8988T (cell line): Measurements from ENCODE around the gene TCF20.

Experiments used
- DNase-seq: peaks from one replicate; pipeline ENCODE4 v3.0.0; 2011

The TCF20 gene

DNA sequence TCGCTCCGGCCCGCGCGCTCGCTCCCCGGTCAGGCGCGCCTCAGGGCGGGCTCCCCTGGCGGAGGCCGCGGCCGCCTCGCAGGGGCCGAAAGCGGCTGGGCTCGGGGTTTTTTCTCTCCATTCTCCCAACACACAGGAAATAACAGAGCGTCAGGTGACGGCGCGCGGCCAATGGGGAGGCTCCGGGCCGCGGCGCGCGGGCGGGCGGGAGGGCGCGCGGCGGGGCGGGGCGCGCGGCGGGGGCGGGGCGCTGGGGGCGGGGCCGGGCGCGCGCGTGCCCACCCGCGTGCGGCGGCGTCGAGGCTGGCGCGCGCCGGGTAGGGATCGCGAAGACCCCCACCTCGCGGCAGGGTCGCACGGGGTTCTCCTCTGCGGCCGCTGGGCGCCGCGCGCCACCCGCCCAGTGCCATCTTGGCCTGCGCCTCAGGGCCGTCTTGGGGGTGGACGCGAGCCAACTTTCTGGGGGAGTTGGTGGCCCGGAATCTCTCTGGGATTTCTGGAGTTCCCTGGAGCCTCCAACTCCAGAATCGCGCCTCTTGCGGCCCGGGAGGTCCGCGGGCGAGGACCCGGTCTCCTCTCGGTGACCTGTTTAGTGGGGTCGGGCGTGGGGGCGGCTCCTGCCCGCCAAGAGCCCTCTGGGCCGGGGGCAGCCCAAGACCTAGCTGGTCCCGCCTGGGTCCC, at the start of gene TCF20:
Gene TCF20, minus strand, starts transcription at position 144 of the 681 bp plus-strand sequence. CDS start 55,348 bp downstream, outside the sequence.
- DNase-seq, result peak; percentile 94

DNA sequence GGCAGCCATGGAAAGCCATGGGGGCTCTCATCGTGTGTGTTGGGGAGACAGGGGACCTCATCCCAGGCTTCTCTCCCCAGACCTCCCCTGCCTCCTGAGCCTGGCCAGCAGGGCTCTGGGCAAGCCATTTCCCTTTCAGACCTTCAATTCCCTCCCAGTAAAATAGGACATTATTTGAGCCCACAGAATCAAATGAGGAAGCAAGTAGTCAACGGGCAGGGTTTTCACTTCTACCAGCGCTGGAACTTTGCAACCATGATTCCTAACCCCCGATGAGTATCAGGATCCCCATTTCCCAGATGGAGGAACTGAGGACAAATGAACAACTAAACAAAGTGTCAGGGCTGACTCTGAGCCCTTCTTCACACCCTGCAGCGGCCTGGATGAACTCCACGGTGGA, 48.9 kb upstream of the TCF20 start:
- no peak for DNase-seq

DNA sequence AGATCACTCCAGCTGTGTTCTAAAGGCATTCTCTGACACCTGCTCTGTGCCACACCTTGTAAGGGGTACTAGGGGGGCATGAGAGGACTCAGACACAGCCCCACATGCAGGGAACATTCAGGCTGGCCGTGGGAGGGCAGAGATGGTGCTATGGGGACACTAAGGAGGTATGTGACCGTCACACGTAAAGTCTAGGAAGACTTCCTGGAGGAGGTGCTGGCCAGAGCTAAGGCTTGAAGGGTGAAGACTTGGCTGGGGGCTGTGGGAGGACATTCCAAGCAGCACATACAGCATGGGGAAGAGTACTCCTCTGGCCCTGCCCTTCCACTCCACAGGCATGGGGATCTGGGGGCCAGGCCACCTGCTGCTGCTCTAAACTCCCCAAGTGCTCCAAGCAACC, 48.5 kb upstream of the TCF20 start:
- DNase-seq, result no peak

DNA sequence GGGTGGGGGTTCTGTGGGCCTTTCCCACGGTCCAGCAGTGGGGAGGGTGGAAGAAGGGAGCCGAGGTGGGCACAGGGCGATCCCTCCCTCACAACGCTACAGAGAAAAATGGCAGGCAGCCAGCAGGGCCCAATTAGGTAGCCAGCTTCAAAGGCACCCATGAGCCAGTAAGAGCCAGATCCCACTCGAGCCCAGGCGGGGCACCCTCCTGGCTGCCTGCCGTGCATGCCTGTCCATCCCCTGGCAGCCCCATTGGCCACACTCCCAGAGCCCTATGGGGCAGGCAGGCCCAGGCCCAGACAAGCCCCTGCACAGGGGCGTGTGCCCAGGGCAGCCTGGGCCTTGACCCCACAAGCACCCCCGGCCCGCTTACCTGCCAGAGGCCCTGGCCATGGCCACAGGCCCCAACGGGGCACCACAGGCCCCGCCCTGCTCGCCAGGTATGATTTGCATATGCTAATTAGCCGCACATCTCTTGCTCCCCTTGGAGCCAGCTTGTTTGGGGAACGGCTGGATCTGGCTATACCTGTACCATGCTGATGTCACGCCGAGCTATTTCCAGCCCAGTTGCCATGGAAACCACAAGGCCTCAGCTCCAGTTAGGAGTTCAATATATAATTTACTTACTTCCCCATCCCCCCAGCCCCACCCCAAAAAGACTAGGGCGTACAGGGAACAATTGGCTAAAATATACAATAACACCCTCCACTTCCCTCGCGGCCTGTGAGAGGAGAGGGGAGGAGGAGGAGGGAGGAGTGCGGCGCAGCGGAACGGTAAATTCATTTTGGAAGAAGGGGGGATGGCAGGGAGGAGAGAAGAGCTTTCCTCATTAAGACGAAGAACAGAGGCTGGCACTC, 47.5 kb upstream of the TCF20 start:
- no peak for DNase-seq

DNA sequence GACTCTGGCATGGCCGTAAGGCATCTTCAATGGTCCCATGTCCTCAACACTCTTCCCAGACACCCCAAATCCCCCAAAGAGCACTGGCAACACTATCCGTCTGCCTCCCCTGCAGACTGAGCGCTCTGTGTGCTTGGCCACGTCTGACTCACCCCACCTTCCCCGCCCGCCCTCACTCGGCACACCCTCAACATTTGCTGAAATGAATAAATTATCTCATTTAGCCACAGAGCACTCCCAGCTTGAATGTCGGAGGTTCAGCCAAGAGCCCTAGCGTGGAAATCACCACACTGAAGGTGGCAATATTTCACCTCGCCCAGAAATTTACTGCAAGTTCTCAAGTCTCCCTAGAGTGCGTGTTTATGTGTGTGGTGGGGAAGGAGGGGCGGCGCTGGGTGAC, 46.6 kb upstream of the TCF20 start:
- no peak for DNase-seq

DNA sequence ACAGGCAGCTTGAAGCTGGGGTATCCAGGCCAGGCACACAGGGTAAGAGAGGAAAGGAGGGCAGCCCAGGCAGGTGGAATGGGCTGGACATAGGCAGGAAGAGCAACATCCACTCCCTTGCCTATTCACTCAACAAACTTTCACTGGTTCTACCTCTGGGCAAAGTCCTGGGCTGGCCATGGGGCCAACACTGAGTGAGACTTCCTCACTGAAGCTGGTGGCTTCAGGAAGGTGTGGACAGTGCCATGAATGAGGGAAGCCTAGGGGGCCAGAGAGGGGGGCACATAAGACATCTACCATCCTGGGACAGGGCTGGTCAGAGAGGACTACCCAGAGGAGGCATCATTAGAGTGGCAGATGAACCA, 44.9 kb upstream of the TCF20 start:
- DNase-seq, result no peak

DNA sequence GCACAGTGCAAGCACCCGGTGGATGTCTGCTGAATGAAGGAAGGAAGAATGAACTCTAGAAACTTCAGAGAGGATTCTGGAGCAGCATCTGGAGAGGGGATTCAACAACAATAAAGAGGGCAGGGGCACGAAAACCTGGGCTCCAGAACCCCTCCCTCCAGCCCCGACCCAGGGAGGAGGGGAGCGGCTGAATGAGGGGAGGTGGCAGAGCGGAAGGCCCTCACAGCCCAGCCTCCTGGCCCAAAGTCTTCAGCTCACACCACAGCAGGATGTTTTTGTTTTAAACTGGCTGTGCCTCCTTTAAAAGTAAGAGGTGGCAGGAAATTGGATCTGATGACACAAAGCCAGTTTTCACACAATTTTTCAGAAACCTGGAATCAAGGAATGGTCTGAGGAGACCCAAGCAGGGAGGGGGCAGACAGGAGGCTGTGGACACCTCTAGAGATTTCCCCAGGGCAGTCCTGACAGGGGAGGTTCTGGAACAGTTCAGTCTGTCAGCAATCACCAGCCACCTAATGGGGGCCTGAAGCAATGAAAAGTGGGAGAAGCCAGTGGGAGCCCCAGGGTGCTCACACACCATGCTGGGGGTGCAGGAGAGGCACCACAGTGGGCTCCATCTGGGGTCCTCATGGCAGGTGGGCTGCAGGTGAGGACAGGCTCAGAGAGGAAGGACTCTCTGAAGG, 44.4 kb upstream of the TCF20 start:
- DNase-seq, result no peak

DNA sequence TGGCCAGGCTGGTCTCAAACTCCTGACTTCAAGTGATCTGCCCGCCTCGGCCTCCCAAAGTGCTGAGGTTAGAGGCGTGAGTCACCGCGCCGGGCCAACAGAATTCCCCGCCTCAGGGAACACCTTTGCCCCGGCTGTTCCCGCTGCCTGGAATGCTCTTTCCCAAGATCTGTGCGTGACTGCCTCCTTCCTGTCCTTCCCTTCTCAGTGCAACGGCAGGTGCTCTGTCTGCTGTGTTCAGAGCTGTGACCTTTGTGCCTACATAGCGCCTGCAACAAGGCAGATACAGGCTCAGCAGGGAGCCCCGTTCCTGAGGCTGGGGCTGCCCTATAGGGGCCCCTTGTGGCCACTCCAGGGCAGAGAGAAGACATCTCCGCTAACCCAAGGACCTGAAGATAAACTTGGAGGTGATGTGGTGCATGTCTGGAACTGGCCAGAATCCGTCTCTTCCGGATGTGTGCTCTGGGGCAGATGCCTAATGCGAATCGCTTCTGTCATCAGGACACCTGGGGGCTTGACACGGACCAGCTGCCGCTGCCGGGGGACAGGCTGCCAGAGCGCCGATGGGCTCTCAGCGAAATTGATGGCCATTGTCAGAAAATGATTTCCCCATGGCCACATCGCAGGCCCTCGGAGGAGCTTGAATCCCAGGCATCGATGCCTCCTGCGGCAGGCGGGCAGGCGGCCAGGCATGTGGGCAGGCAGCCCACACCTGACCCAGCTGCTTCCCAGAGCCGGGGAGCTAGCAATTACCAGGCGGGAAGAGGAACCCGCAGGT, 43.5 kb upstream of the TCF20 start:
- DNase-seq, result no peak

DNA sequence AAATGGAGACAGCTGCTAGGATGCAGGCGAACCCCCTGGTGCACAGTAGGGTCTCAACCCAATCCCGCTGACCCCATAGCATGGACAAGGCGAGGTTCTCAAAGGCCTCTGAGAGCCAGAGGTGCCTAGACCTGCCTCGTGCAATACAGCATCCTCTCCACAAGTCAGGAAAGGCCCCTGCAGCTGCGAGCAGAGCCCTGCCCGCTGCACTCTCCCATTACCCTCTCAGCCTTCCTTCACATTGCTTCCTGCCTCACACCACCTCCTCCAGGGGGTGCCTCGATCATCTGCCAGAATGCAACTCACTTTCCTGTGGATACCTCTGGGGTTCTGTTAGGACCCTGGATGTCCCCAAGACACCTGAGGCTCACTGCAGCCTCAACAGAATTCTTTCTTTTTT, 42.8 kb upstream of the TCF20 start:
- no peak for DNase-seq

DNA sequence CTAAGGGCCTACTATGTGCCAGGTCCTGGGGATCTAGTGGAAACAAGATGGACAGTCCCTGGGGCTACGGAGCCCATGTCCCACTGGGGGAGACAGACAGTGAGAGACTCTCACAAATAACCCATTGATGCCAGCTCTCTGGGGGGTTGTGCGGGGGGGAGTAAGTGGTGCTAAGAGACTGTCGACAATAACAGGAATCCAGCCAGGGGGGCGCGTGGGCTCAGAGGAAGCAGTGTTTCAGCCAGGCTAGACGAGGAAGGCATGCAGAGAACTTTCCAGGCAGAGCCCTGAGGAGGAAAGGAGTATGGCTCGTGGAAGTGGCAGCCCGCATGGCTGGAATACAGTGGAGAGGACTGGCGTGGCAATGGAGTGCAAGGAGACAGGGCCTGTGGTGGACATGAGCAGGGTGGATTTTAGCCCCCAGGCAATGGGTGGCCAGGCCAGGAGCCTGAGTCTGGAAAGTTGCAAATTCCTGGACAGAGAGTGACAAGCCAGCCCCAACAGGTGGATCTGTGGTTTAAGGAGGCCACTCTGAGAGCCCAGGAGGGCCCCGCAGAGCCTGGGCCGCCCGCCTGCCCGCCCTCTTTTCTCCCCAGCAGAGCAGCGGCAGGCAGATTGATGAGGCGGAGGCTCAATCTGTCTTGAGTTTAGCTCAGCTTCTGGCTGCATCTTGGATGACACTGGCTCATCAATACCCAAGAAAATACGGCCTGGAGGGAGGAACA, 40.0 kb upstream of the TCF20 start:
- DNase-seq, result no peak

DNA sequence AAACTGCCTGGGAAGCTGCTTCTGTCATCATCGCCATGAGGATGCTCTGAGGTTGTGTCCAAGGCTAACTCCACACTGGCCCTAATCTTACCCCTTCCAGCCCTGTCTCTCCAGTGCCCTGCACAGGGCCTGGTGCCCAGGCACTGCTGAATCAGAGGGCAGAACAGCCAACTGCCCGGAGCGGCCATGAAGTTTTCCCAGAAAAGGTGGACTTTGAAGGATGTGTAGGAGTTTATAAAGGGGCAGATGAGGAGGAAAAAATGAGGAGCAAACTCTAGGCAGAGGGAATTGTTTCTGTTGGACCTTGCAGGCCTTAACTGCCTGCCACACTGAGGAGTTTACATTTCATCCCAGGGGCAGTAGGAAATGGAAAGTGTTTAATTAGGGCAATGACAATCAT, 39.4 kb upstream of the TCF20 start:
- no peak for DNase-seq

DNA sequence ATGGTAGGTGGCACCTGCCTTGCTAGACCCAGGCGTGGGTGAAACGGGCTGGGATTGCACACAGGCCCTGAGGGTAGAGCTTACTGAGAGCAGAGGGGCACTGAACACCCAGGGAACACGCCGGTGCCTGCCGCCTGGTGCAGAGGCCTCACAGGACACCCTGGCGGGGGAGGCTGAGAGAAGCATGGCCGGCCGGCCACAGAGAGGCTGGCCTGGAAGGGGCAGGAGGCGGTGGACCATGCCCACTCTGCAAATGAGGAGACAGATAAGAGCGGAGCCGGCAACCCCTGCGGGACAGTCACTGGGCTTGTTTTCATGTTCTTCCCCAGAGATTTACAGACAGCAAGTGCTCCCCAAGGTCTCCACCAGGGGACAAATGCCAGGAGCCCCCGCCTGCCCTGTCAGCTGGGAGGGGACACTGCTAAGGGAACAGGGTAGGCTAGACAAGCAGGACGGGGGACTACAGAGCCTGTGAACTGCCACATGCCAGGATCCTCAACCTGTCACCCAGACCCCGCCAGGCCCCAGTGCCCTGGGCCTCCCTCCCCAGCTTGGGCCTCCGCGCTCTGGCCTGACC, 38.5 kb upstream of the TCF20 start:
- DNase-seq, result no peak

DNA sequence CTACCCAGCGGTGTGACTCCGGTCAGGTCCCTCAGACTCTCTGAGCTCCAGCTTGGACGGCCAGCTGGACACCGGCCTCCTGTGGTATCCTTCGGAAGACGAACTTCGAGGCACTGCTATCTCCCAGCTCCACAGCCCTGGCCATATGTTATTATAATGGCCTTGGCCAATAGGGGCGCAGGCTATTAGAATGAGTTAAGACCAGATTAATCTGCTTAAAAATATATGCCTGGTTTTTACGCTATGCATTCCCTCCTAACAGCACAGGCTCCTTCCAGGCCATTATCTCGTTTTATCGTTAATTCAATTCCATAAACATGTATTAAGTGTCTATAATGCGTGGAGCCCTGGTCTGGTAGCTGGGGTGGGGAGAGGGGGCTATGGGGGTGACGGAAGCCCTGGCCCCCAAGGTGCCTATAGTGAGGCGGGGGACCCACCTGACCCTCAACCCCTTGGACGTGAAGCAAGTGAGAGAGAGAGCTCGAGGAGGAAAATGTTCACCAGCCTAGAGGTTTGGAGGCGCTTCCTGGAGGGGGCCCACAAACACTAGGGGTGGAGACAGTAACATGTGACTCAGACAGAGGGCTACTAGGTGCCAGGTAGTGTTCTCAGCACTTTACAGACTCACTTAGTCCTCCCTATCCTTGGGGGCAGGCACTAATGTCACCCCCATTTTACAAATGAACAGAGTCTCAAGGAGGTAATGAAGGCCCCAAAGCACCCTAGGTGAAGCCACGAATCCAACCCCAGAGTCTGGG, 37.5 kb upstream of the TCF20 start:
- no peak for DNase-seq

DNA sequence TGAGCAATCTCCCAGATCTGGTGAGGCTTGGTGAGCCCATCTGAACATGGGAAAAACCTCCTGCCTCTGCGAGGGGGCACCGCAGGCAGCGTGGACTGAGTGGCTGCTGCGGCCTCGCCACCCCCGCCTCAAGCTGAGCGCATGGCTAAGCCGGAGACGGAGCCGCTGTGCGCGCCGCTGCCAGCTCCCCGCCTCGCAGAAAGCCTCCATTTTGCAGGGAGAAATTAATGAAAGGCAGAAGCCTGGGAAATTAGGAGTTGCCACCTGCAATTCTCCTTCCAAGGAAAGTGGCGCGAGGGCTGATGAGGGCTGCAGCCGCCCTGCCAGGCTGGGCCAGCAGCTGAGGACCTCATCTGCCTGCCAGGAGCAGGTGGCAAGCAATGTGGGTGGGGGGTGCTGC, 35.6 kb upstream of the TCF20 start:
- DNase-seq, result no peak

DNA sequence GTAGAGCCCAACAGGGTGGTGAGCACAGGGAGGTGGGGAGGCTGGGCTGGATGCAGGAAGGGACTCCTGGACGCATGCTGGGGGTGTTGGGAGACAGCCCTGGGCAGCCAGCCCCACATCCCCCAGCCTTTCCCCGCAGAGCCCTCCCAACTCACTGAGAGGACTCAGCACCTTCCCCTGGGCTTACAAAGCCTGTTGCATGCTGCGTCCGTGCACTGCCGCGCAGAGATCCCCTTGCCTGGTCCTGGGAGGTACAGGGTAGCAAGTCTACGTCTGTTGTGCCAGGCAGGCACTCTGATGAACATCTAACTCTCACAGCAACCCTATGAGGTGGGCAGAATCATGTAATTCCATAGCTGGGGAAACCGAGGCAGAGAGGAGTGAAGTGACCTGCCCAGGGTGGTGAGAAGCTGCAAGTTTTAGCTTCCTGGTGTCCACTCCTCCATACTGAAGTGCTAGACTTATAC, 33.9 kb upstream of the TCF20 start:
- no peak for DNase-seq

DNA sequence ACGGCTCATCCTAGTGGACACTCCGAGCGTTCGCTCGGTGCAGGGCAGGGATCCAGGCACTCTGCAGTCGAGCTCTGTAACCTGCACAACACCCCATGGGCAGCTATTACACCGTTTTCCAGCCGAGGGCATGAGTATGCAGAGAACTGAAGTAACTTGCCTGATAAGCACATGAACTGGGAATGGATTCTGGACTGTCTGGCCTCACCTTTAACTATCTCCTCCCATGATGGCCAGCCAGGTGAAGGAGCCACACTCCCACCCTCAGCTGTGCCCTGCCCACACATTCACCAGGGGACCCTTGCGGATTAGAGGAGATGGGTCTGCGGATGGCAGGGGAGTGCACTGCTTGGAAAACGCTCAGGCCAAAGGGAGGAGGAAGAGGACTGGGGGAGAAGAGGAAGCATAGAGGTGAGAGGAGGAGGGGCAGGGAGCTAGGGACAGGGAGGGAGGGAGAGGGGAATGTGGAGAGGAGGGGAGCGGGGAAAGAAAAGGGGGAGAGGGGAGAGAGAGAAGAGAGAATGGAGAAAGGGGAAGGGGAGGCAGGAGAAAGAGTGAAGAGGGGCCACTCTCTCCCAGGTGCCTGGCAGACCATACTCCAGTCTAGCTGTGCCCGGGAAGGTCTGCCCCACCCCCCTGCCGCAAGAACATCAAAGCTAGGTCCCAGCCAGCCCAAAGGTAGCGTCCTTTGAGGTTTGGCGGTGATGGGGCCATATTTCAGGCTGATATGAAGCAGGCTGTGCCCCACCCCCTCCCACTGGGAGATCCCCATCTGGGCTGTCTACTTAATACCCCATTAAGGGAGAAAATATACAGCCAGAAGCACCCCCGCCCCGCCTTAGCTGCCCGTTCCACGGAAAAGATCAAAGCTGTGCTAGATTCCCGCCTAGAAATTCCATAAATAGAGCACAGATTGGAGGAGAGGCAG, 33.2 kb upstream of the TCF20 start:
- no peak for DNase-seq

DNA sequence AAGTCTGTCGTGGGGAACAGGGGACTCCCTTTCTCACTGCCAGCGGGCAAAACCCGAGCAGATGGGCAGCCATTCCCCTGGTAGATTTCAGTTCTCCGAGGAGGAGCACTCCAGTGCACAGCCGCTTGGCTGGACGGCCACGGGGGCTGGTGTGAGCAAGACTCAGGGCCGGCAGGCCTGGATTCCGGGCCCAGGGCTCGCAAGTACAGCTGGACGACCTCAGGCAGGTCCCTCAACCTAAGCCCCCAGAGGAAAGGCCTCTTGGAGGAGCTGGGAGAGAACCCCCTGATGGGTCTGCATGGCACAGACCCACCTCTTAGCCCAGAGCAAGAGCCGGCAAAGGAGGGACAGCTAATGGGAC, 31.3 kb upstream of the TCF20 start:
- DNase-seq, result no peak

DNA sequence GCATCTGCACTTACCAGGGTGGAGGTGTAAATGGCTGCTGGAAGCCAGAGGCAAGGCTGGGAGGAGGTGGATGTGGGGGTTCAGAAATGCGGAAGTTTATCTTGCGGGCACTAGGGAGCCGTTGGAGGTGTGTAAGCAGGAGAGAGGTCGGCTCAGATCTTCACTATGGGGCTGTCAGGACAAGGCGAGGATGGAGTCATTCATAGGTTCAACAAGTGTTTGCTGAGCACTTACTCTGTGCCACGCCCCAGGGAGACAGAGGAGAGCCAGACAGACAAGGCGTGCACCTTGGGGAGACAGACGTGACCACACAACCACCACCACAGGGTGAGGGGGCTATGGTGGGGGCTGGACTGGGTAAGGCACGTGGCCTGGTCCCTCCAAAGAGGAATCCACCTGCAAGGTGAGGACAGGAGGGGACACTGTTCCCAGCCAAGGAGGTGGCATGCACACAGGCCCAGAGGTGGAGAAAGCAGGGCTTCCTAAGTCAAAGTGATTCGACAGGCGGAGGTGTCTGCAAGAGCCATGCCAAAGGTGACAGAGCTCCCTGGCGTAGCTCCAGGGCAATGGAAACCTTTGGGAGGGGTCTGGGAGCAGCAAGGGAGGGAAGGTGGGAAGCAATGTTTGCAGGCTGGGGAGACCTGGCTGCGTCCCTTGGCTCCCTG, 30.8 kb upstream of the TCF20 start:
- no peak for DNase-seq

DNA sequence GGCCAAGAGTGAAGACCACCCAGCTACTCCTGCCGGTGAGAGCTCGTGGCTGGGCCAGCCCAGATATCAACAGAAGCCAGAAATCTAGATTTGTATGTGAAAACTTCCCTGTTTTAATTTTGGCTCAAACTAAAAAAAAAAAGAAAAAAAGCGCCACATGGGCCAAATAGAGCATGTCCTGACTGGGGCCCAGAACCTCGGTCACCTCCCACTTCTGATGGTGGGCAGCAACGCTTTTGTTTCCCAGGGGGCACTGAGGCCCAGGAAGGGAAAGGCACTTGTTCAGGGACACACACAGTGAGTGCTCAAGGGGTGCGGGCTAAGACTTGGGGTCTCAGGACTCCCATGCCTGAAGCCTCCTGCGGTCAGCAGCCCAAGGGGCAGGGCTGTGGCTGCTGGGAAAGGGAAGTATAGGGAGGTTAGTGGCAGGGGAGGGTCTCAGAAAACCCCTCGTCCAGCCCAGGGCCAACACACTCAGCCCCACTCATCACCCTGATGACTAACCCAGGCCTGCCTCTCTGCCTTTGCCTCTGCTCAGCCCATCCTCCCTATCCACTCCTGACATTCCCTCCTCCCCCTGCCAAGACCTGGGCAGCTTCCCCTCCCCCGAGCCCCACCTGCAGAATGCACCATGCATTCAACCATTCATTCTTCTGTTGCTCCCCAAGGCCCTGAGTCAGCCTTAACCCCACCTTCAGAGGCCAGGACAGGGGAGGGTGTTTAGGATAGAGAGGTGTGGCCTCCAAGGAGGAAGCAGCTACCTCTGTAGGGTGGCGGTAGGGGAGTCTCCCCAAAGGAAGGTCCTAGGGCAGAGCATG, 30.0 kb upstream of the TCF20 start:
- DNase-seq, result no peak
